DMS79 treated with DMSO at 0.1 percent for 48 hours (cell line): ENCODE measurements around the gene C1QTNF8.

ENCODE experiments used
- DNase-seq: peaks from one replicate; lab custom pipeline; 2025; lab: John Stamatoyannopoulos, UW

The C1QTNF8 gene

GRCh38 chr16:1077877-1078578 is 18.0 kb downstream of the C1QTNF8 start:
- DNase-seq: no peak

- no peak for DNase-seq
Measured at GRCh38 chr16:1076801-1077576, 19.1 kb downstream of the C1QTNF8 start.

GRCh38 chr16:1075546-1075945 is 20.5 kb downstream of the C1QTNF8 start:
- no peak for DNase-seq

GRCh38 chr16:1074379-1074649 is 21.7 kb downstream of the C1QTNF8 start:
- DNase-seq: no peak

- no peak for DNase-seq
Measured at GRCh38 chr16:1073566-1074378, 22.3 kb downstream of the C1QTNF8 start.

- no peak for DNase-seq
Measured at GRCh38 chr16:1073262-1073558, 22.8 kb downstream of the C1QTNF8 start.

- DNase-seq: peak; percentile 8
Measured at GRCh38 chr16:1072526-1073261, 23.4 kb downstream of the C1QTNF8 start, which contains the start of gene SSTR5. Gene SSTR5 (plus strand): TSS chr16:1072747. CDS start chr16:1078869, 6,122 bp downstream.

GRCh38 chr16:1071561-1072225 is 24.4 kb downstream of the C1QTNF8 start:
- peak; percentile 25 for DNase-seq

- no peak for DNase-seq
Measured at GRCh38 chr16:1070864-1071408, 25.1 kb downstream of the C1QTNF8 start.

GRCh38 chr16:1070084-1070863 is 25.8 kb downstream of the C1QTNF8 start:
- DNase-seq: no peak

- DNase-seq: no peak
Measured at GRCh38 chr16:1069154-1069553, 26.9 kb downstream of the C1QTNF8 start.

GRCh38 chr16:1068451-1068850 is 27.6 kb downstream of the C1QTNF8 start:
- no peak for DNase-seq

GRCh38 chr16:1067629-1068028 is 28.4 kb downstream of the C1QTNF8 start:
- no peak for DNase-seq

GRCh38 chr16:1066584-1067172 is 29.4 kb downstream of the C1QTNF8 start:
- DNase-seq: peak; percentile 71

GRCh38 chr16:1065469-1066128 is 30.4 kb downstream of the C1QTNF8 start:
- DNase-seq: no peak

GRCh38 chr16:1063728-1064127 is 32.3 kb downstream of the C1QTNF8 start:
- no peak for DNase-seq

- no peak for DNase-seq
Measured at GRCh38 chr16:1062895-1063294, 33.1 kb downstream of the C1QTNF8 start.

GRCh38 chr16:1061769-1062505 is 34.1 kb downstream of the C1QTNF8 start:
- no peak for DNase-seq
